ENCODE data around the gene C1QTNF8. TPM values are rescaled to one million over a fixed set of nuclear protein-coding genes. Genes with fewer than 3 reads are reported as not detected.
"Not testable (repeated sequence)": the region's sequence is repeated elsewhere in the genome, so short reads cannot be mapped to it uniquely, and the experiment has no call there.

Gene C1QTNF8
- total RNA-seq, 4 donors from 2014 or later: not detected

DNA sequence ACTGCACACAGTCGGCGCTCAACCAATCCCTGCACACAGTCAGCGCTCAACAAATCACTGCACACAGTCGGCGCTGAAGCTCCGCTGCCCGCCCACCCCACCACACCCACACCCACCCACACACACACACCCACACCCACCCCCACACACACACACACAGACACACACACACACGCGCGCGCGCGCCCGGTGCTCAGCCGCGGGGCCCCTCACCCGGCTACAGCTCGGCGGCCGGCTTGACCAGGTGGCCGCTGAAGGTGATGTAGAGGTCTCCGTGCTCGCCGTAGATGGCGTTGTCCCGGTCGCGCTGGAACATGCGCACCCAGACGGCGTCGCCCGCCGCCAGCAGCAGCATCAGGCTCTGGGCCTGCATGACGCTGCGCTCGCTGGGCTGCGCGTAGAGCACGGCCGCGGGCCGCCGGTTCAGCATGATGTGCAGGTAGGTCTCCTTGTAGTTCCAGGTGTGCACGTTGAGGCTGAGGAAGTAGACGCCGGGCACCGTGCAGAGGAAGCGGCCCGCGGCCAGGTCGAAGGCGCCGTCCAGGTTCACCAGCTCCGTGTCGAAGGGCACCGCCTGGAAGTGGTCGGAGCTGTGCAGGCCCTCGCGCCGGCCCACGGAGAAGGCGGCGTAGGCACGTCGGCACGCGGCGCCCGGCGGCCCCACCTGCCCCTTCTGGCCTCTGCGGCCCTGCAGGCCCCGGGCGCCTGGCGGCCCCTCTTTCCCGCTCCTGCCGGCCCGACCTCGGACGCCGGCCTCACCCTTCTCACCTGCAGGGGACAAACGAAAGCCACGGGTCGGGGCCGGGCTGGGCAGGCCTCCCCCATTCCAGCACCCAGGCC, 2.5 kb downstream of the C1QTNF8 start:
- Histone ChIP-seq H3K4me1 (peaks cover 0 to 11% of the 10 kb centered on the region in 2 donors), H3K9me3 (no peaks in the 10 kb centered on the region), H3K4me3 (no peak overlapping the region), H3K27ac (no peak overlapping the region), H3K36me3 (no peaks in the 10 kb centered on the region), H3K27me3 (peaks cover 0 to 13% of the 10 kb centered on the region in 2 donors)
- TF ChIP-seq POLR2A (IDR thresholded peaks at IDR 0.05): no peak
- TF ChIP-seq, protein P1, sequence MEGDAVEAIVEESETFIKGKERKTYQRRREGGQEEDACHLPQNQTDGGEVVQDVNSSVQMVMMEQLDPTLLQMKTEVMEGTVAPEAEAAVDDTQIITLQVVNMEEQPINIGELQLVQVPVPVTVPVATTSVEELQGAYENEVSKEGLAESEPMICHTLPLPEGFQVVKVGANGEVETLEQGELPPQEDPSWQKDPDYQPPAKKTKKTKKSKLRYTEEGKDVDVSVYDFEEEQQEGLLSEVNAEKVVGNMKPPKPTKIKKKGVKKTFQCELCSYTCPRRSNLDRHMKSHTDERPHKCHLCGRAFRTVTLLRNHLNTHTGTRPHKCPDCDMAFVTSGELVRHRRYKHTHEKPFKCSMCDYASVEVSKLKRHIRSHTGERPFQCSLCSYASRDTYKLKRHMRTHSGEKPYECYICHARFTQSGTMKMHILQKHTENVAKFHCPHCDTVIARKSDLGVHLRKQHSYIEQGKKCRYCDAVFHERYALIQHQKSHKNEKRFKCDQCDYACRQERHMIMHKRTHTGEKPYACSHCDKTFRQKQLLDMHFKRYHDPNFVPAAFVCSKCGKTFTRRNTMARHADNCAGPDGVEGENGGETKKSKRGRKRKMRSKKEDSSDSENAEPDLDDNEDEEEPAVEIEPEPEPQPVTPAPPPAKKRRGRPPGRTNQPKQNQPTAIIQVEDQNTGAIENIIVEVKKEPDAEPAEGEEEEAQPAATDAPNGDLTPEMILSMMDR (IDR thresholded peaks at IDR 0.05): no peak
- intact Hi-C loops (cut with DNase I; ENCODE audit: low total_unique reads): no loop called here
- DNase-seq: no peak

DNA sequence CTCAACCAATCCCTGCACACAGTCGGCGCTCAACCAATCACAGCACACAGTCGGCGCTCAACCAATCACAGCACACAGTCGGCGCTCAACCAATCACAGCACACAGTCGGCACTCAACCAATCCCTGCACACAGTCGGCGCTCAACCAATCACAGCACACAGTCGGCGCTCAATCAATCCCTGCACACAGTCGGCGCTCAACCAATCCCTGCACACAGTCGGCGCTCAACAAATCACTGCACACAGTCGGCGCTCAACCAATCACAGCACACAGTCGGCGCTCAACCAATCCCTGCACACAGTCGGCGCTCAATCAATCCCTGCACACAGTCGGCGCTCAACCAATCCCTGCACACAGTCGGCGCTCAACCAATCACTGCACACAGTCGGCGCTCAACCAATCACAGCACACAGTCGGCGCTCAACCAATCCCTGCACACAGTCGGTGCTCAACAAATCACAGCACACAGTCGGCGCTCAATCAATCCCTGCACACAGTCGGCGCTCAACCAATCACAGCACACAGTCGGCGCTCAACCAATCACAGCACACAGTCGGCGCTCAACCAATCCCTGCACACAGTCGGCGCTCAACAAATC, 3.3 kb downstream of the C1QTNF8 start:
- H3K4me3 ChIP-seq; DNase-seq; H3K27ac ChIP-seq; intact Hi-C loops (cut with DNase I; ENCODE audit: low total_unique reads); H3K36me3 ChIP-seq; H3K9me3 ChIP-seq: not testable (repeated sequence)
- H3K27me3 ChIP-seq: peaks cover 0 to 19% of the 10 kb centered on the region in 2 donors
- H3K4me1 ChIP-seq: peaks cover 0 to 11% of the 10 kb centered on the region in 2 donors

- intact Hi-C loops (cut with DNase I; ENCODE audit: low total_unique reads): no loop called here
- no peak overlapping the region for H3K4me3 ChIP-seq
- no peak for DNase-seq
- H3K27me3 ChIP-seq: peaks cover 0 to 26% of the 10 kb centered on the region in 2 donors
- peaks cover 0 to 11% of the 10 kb centered on the region in 2 donors for H3K4me1 ChIP-seq
- H3K9me3 ChIP-seq: no peaks in the 10 kb centered on the region
- no peak overlapping the region for H3K27ac ChIP-seq
- TF ChIP-seq, protein P1 (IDR thresholded peaks at IDR 0.05): no peak
- TF ChIP-seq POLR2A (IDR thresholded peaks at IDR 0.05): no peak
- H3K36me3 ChIP-seq: no peaks in the 10 kb centered on the region
These were observed 4.0 kb downstream of the C1QTNF8 start for GRCh38 chr16:1091992-1092552.

GRCh38 chr16:1090620-1091587, 5.1 kb downstream of the C1QTNF8 start:
- Histone ChIP-seq H3K36me3 (no peaks in the 10 kb centered on the region), H3K27ac (no peak overlapping the region), H3K27me3 (peaks cover 0 to 29% of the 10 kb centered on the region in 2 donors), H3K9me3 (no peaks in the 10 kb centered on the region), H3K4me1 (peaks cover 0 to 11% of the 10 kb centered on the region in 2 donors), H3K4me3 (no peak overlapping the region)
- DNase-seq: no peak
- intact Hi-C loops (cut with DNase I; ENCODE audit: low total_unique reads): no loop called here
- no peak for TF ChIP-seq POLR2A (IDR thresholded peaks at IDR 0.05)
- TF ChIP-seq, protein P1 (IDR thresholded peaks at IDR 0.05): no peak
